ENCODE results near the gene XYLT1.

XYLT1 gene

GRCh38 chr16:17457513-17457912 lies 13.2 kb downstream of the XYLT1 start:
- no peak for DNase-seq

GRCh38 chr16:17454162-17454730 lies 16.5 kb downstream of the XYLT1 start:
- DNase-seq: no peak

- no peak for DNase-seq
Observed at GRCh38 chr16:17453364-17454038, 17.3 kb downstream of the XYLT1 start.

- DNase-seq: no peak
Observed at GRCh38 chr16:17452922-17453321, 17.8 kb downstream of the XYLT1 start.

GRCh38 chr16:17451843-17452242 lies 18.9 kb downstream of the XYLT1 start:
- DNase-seq: no peak

DNA sequence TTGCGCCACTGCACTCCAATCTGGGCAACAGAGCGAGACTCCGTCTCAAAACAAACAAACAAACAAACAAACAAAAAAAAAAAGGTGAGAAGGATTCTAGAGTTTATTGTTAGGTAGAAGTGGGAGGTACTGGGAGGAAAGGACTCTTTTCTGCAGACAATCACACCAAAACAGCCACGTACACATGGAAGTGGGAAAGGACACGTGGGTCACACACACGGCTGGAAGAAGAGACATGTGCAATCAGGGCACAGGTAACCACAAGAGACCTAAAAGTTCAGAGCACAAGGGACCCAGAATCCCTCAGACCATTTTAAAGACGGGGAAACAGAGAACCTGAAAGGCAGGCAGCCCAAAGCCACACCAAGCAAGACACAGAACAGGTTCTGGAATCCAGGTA lies 20.5 kb downstream of the XYLT1 start:
- DNase-seq: no peak

- DNase-seq: no peak
Observed at GRCh38 chr16:17448640-17449638, 21.8 kb downstream of the XYLT1 start.

- DNase-seq: no peak
Observed at GRCh38 chr16:17447101-17447569, 23.6 kb downstream of the XYLT1 start.

DNA sequence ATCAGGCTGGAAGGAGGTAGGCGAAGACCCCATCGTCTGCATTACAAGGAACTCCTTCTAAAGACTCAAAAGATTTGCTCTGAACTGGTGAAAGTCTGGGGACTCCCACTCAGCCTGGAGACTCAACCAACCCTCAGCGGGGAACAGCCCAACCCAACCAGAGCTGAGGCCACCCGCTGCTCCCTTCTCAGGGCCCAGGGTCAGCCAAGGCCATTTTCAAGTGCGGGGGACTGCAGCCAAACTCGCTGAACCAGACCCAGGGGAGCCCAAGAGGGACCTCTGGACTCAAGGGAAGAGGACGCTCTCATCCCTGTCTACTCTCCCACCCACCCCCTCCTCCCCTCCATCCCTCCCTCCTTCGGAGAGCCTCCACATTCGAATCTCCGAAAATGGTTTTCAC lies 24.1 kb downstream of the XYLT1 start:
- DNase-seq: no peak

GRCh38 chr16:17445421-17445820 lies 25.3 kb downstream of the XYLT1 start:
- DNase-seq: no peak

- no peak for DNase-seq
Observed at GRCh38 chr16:17444658-17445057, 26.1 kb downstream of the XYLT1 start.

DNA sequence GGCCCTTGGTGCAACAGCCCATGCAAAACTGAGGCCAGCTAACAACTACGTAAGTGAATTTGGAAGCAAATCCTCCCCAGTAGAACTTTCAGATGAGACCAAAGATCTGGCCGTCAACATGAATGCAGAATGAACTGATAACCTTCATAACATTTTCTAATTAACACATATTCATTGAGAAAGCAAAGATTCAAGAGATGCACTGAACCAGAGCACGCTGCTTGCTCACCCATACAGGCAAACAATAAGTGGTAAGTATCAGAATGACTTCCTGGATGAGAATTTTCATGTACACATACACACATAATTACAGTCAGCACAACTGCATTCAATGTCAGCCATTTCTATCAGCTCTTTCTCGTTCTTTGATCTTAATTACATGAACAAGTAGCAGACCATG lies 30.6 kb downstream of the XYLT1 start:
- no peak for DNase-seq

- DNase-seq: no peak
Observed at GRCh38 chr16:17439580-17439979, 31.2 kb downstream of the XYLT1 start.

GRCh38 chr16:17437981-17438380 lies 32.8 kb downstream of the XYLT1 start:
- DNase-seq: no peak

- no peak for DNase-seq
Observed at GRCh38 chr16:17437127-17437720, 33.5 kb downstream of the XYLT1 start.

- no peak for DNase-seq
Observed at GRCh38 chr16:17435318-17435717, 35.4 kb downstream of the XYLT1 start.

DNA sequence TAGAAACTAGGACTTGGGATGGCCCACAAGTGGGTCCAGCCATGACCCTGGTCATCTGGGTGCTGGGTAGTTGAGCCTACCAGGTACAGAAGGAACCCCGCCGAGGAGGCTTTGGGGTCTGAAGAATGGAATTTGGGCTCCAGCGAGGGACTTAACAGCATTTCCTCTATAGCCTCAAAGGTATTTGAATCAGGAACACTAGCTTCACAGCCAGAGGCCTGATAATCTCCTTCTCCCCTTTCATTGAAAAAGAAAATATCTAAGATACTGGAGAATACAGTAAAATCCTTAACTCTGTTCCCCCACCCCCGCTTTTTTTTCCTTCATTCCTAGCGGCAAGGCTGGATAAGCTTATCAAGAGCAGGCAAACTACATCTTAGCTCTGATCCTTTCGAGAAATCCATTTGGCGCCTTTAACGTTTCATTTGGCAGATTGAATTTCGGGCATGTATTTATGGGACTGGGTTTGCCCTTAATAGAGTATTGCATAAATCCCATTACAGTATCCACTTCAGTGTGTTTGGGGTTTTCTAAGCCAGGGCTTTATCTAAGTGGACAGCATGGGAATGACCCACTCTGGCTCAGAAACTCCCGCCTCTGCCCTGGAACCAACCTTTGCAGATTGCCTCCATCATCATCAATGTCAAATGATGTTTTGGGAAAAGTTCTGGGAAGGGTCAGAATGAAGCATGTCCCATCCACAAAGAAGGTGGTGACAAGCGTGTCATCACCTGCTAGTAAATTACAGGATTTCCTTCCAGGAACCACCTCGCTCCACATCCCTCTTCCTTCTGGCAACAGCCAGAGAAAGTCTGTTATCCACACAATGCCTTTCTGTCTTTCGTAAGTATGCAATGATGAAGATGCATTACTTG lies 36.9 kb downstream of the XYLT1 start:
- no peak for DNase-seq

DNA sequence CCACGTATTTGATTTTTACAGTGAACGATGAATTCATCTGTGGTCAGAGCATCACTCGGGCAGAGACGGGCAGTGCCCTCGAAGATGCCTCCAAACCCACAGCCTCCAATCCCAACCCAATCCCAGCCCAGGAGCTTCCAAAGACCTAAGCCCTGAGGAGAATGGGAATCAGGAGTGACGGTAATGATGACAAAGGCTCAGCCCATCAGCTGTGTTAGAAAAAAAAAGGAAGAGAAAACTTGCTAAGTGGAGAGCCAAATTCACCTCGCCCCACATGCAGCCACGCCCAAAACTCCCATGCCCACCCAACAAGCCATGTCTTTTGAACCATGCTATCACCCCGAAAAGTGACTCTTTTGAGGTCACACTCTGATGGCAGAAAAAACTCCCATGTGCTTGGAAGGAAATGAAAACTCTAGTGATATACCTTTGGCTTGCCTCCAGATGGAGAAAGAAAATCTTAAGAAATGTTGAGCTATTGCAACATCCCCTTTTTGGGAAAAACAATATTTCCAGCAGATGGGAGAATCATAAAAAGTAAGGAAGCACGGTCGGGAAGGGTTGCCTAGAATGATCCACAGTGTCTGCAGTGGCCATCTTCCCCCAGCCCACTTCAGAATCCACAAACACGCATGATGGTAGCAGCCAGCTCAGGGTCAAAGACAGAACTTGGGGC lies 37.7 kb downstream of the XYLT1 start:
- no peak for DNase-seq

DNA sequence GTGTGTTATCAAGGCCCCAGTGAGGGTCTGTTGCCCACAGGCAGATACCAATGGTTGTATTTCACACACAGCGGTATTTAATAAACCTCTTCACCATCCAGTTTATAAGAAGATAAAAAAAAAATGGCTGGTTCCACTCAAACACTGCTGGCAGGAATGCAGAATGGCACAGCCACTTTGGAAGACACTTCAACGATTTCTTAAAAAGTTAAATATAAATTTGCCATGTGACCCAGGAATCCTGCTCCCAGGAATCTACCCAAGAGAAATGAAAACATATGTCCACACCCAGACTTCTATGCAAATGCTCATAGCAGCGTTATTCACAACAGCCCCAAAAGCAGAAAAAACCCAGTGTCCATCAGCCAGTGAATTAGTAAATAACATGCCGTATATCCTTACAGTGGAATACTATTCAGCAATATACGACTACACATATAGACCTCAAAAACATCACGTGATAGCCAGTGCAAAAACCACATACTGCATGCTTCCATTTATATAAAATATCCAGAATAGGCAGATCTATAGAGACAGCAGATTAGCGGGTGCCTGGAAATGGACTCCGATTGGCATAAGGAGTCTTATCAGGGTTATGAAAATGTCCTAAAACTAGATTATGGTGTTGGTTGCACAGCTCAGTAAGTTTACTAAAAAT lies 38.7 kb downstream of the XYLT1 start:
- DNase-seq: no peak

- no peak for DNase-seq
Observed at GRCh38 chr16:17431012-17431411, 39.7 kb downstream of the XYLT1 start.

DNA sequence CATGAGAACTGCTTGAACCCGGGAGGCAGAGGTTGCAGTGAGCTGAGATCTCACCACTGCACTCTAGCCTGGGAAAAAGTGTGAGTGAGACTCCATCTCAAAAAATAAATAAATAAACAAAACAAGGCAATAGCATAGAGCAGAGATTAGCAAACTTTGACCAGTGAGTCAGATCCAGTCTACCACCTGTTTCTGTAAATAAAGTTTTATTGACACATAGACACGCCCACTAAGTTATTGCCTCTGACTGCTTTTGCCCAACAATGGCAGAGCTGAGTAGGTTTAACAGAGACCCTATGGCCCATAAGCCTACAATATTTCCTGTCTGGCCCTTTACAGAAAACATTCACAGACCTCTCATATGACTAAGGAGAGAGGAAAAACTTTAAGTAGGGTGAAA lies 44.3 kb downstream of the XYLT1 start:
- DNase-seq: no peak
